Activated CD8-positive, alpha-beta memory T cell treated with anti-CD3 and anti-CD28 coated beads, Interleukin-2, amount 10 ng/mL, durations not matched to agents 7 days and 5 days (primary cell): ENCODE data around the gene TMEM131. TPM values are rescaled to one million over a fixed set of nuclear protein-coding genes. Genes with fewer than 3 reads are reported as not detected.
"Not testable (repeated sequence)": the region's sequence is repeated elsewhere in the genome, so short reads cannot be mapped to it uniquely, and the experiment has no call there.

ENCODE experiments used
- ATAC-seq: fragments of 150-1000 bp; cut with Tn5 transposase; one replicate; pipeline ENCODE4 v1.10.0; 2021; ENCODE audit warnings: moderate library complexity
- CTCF ChIA-PET: fragments of 350-600 bp; sonication (Branson Sonifier 250); formaldehyde crosslinking; loops from one replicate; lab custom pipeline; 2021; ENCODE audit warnings: antibody characterized with exemption; lab: Charles Lee
- DNase-seq: peaks from one replicate; pipeline ENCODE4 v3.0.0-alpha.2; 2020
- H3K27ac Mint-ChIP-seq: one replicate; pipeline ENCODE4 v1.8.0; 2021; ENCODE audit warnings: mild to moderate bottlenecking, mixed read lengths
- H3K27me3 Mint-ChIP-seq: one replicate; pipeline ENCODE4 v1.8.0; 2021; ENCODE audit warnings: mixed read lengths
- H3K36me3 Mint-ChIP-seq: one replicate; pipeline ENCODE4 v1.8.0; 2021; ENCODE audit warnings: mild to moderate bottlenecking, mixed read lengths
- H3K4me1 Mint-ChIP-seq: one replicate; pipeline ENCODE4 v1.8.0; 2021; ENCODE audit warnings: mixed read lengths
- H3K4me3 Mint-ChIP-seq: one replicate; pipeline ENCODE4 v1.8.0; 2021; ENCODE audit warnings: mild to moderate bottlenecking, moderate library complexity, mixed read lengths
- H3K9me3 Mint-ChIP-seq: one replicate; pipeline ENCODE4 v1.8.0; 2022; ENCODE audit warnings: low read depth, mixed read lengths
- total RNA-seq, 2 experiments: library from RNA; stranded (reverse); gene quantifications; one replicate each; pipeline ENCODE4 v1.2.3, GENCODE V29; 2021

The TMEM131 gene
- total RNA-seq, 2 experiments from 2014 or later: 31.2 to 33.4 TPM

- H3K4me1 Mint-ChIP-seq: peaks cover 20% of the 10 kb centered on the region
- CTCF ChIA-PET: no interaction called here
- peaks cover 34% of the 10 kb centered on the region for H3K36me3 Mint-ChIP-seq
- DNase-seq (no peak), ATAC-seq (no peak)
- peaks cover 2% of the 10 kb centered on the region for H3K9me3 Mint-ChIP-seq
- H3K27me3 Mint-ChIP-seq: no peaks in the 10 kb centered on the region
- H3K4me3 Mint-ChIP-seq: no peak overlapping the region
- no peak overlapping the region for H3K27ac Mint-ChIP-seq
Measured at GRCh38 chr2:97831121-97831520, 164.6 kb downstream of the TMEM131 start.

- H3K9me3 Mint-ChIP-seq, DNase-seq, H3K4me3 Mint-ChIP-seq, H3K27me3 Mint-ChIP-seq, H3K27ac Mint-ChIP-seq, H3K4me1 Mint-ChIP-seq, ATAC-seq, CTCF ChIA-PET: not testable (repeated sequence)
- peaks cover 31% of the 10 kb centered on the region for H3K36me3 Mint-ChIP-seq
Measured at GRCh38 chr2:97829255-97829654, 166.5 kb downstream of the TMEM131 start.

- ATAC-seq, H3K27ac Mint-ChIP-seq, DNase-seq, H3K4me1 Mint-ChIP-seq, H3K9me3 Mint-ChIP-seq, H3K27me3 Mint-ChIP-seq, CTCF ChIA-PET, H3K4me3 Mint-ChIP-seq: not testable (repeated sequence)
- H3K36me3 Mint-ChIP-seq: peaks cover 27% of the 10 kb centered on the region
Measured at GRCh38 chr2:97827013-97827412, 168.7 kb downstream of the TMEM131 start.

GRCh38 chr2:97826266-97826847 lies 169.4 kb downstream of the TMEM131 start:
- H3K4me3 Mint-ChIP-seq, ATAC-seq, H3K27me3 Mint-ChIP-seq, DNase-seq, H3K9me3 Mint-ChIP-seq, CTCF ChIA-PET, H3K4me1 Mint-ChIP-seq: not testable (repeated sequence)
- Mint-ChIP-seq H3K36me3 (peaks cover 31% of the 10 kb centered on the region), H3K27ac (peak overlapping the region; percentile 10)

- peaks cover 19% of the 10 kb centered on the region for H3K36me3 Mint-ChIP-seq
- H3K27me3 Mint-ChIP-seq, H3K4me1 Mint-ChIP-seq, H3K4me3 Mint-ChIP-seq, H3K27ac Mint-ChIP-seq, DNase-seq, ATAC-seq, H3K9me3 Mint-ChIP-seq, CTCF ChIA-PET: not testable (repeated sequence)
Measured at GRCh38 chr2:97824011-97824410, 171.7 kb downstream of the TMEM131 start.

- H3K27me3 Mint-ChIP-seq, H3K9me3 Mint-ChIP-seq, H3K27ac Mint-ChIP-seq, DNase-seq, H3K4me1 Mint-ChIP-seq, CTCF ChIA-PET, ATAC-seq, H3K4me3 Mint-ChIP-seq: not testable (repeated sequence)
- peaks cover 13% of the 10 kb centered on the region for H3K36me3 Mint-ChIP-seq
Measured at GRCh38 chr2:97821862-97822261, 173.9 kb downstream of the TMEM131 start.

GRCh38 chr2:97819754-97820153 lies 176.0 kb downstream of the TMEM131 start:
- no peak overlapping the region for H3K4me3 Mint-ChIP-seq
- H3K27me3 Mint-ChIP-seq: no peaks in the 10 kb centered on the region
- CTCF ChIA-PET: no interaction called here
- H3K9me3 Mint-ChIP-seq: no peaks in the 10 kb centered on the region
- ATAC-seq (no peak), DNase-seq (no peak)
- H3K27ac Mint-ChIP-seq: no peak overlapping the region
- H3K36me3 Mint-ChIP-seq: peaks cover 10% of the 10 kb centered on the region
- H3K4me1 Mint-ChIP-seq: no peaks in the 10 kb centered on the region

- no peak overlapping the region for H3K27ac Mint-ChIP-seq
- CTCF ChIA-PET: interaction anchor here (2.8 kb wide), 1 partner anchor 10 kb away, joined by 8 read pairs; no protein-coding TSS in a partner anchor
- H3K4me1 Mint-ChIP-seq: no peaks in the 10 kb centered on the region
- no peak overlapping the region for H3K4me3 Mint-ChIP-seq
- DNase-seq: no peak
- no peaks in the 10 kb centered on the region for H3K9me3 Mint-ChIP-seq
- no peak for ATAC-seq
- H3K27me3 Mint-ChIP-seq: no peaks in the 10 kb centered on the region
- H3K36me3 Mint-ChIP-seq: peaks cover 17% of the 10 kb centered on the region
Measured at GRCh38 chr2:97816411-97816810, 179.3 kb downstream of the TMEM131 start.

- Mint-ChIP-seq H3K4me3 (no peak overlapping the region), H3K4me1 (no peaks in the 10 kb centered on the region), H3K36me3 (peaks cover 15% of the 10 kb centered on the region), H3K9me3 (no peaks in the 10 kb centered on the region), H3K27me3 (no peaks in the 10 kb centered on the region), H3K27ac (no peak overlapping the region)
- ATAC-seq (no peak), DNase-seq (no peak)
- CTCF ChIA-PET: no interaction called here
Measured at GRCh38 chr2:97812931-97813330, 182.8 kb downstream of the TMEM131 start.

- no peak for DNase-seq
- Mint-ChIP-seq H3K4me1 (peaks cover 2% of the 10 kb centered on the region), H3K27me3 (no peaks in the 10 kb centered on the region), H3K27ac (no peak overlapping the region), H3K4me3 (no peak overlapping the region), H3K9me3 (no peaks in the 10 kb centered on the region), H3K36me3 (peaks cover 17% of the 10 kb centered on the region)
- CTCF ChIA-PET: interaction anchor here (1.1 kb wide), 2 partner anchors 26 to 62 kb away, joined by 3 read pairs; no protein-coding TSS in a partner anchor
- ATAC-seq: no peak
Measured at GRCh38 chr2:97808816-97809215, 186.9 kb downstream of the TMEM131 start.

- Mint-ChIP-seq H3K4me3 (no peak overlapping the region), H3K36me3 (peaks cover 14% of the 10 kb centered on the region)
- CTCF ChIA-PET: interaction anchor here (0.6 to 2.1 kb wide), 21 partner anchors 10 to 578 kb away, joined by 3 to 14 read pairs (median 4); no protein-coding TSS in a partner anchor
Measured at GRCh38 chr2:97806738-97807618, 188.8 kb downstream of the TMEM131 start.

GRCh38 chr2:97805776-97806175 lies 190.0 kb downstream of the TMEM131 start:
- Mint-ChIP-seq H3K4me3 (no peak overlapping the region), H3K4me1 (peaks cover 2% of the 10 kb centered on the region), H3K27ac (no peak overlapping the region), H3K27me3 (no peaks in the 10 kb centered on the region), H3K36me3 (peaks cover 12% of the 10 kb centered on the region), H3K9me3 (no peaks in the 10 kb centered on the region)
- CTCF ChIA-PET: interaction anchor here (0.9 to 2.1 kb wide), 9 partner anchors 11 to 579 kb away, joined by 3 to 14 read pairs (median 6); no protein-coding TSS in a partner anchor
- no peak for ATAC-seq
- no peak for DNase-seq

More at GRCh38 chr2:97806738-97807618, 188.8 kb downstream of the TMEM131 start:
- Mint-ChIP-seq H3K27me3 (no peaks in the 10 kb centered on the region), H3K27ac (no peak overlapping the region), H3K9me3 (no peaks in the 10 kb centered on the region), H3K4me1 (peaks cover 2% of the 10 kb centered on the region)
- peak; percentile 86 for DNase-seq
- peak; percentile 97 for ATAC-seq

GRCh38 chr2:97801028-97801427 lies 194.7 kb downstream of the TMEM131 start:
- no peak overlapping the region for H3K27ac Mint-ChIP-seq
- peaks cover 16% of the 10 kb centered on the region for H3K36me3 Mint-ChIP-seq
- no peak overlapping the region for H3K4me3 Mint-ChIP-seq
- H3K9me3 Mint-ChIP-seq: no peaks in the 10 kb centered on the region
- H3K4me1 Mint-ChIP-seq: no peaks in the 10 kb centered on the region
- no peak for ATAC-seq
- H3K27me3 Mint-ChIP-seq: no peaks in the 10 kb centered on the region
- DNase-seq: no peak
- CTCF ChIA-PET: interaction anchor here (1.2 to 1.4 kb wide), 2 partner anchors 468 to 584 kb away, joined by 3 to 4 read pairs; no protein-coding TSS in a partner anchor
